Measurements from ENCODE around the gene ALG14. TPM values are rescaled to one million over a fixed set of nuclear protein-coding genes. Genes with fewer than 3 reads are reported as not detected.

The ALG14 gene
- total RNA-seq, 1 experiment from 2014 or later: 5.7 TPM

GRCh38 chr1:95122151-95122697, 49.5 kb upstream of the ALG14 start:
- ChIA-PET RAD21 (ENCODE audit: low non-redundant PET in 1 of 2, low total read pairs in 2 of 2, uncharacterized antibody in 2 of 2, unreplicated experiment in 2 of 2) (no interaction called here), POLR2A (no interaction called here), CTCF (no interaction called here)
- Histone ChIP-seq H3K4me1 (ENCODE audit: control insufficient read depth in 1 of 2, insufficient read depth in 2 of 2, low read length in 2 of 2) (peaks cover 4 to 10% of the 10 kb centered on the region in 2 experiments; a peak in 3 of 4 replicates), H3K79me2 (ENCODE audit: insufficient read depth, low read length) (peaks cover 5% of the 10 kb centered on the region; the same call in 1 of the 2 replicates), H4K20me1 (ENCODE audit: insufficient read depth) (no peaks in the 10 kb centered on the region), H3K27ac (ENCODE audit: low read depth, low read length) (no peak overlapping the region), H3K36me3 (ENCODE audit: control insufficient read depth in 1 of 2, insufficient read depth in 2 of 2, low read length in 2 of 2) (no peaks in the 10 kb centered on the region), H3K9ac (ENCODE audit: low read length) (no peak overlapping the region), H3K9me2 (ENCODE audit: insufficient read depth) (no peaks in the 10 kb centered on the region), H3K4me3 (replicated peaks in 1 of 2; ENCODE audit: low read depth in 1 of 2, low read length in 2 of 2) (no peak overlapping the region), H3K27me3 (ENCODE audit: insufficient read depth, low read length) (no peaks in the 10 kb centered on the region), H2AFZ (ENCODE audit: low read depth, low read length, poor library complexity, severe bottlenecking) (no peak overlapping the region), H3K4me2 (ENCODE audit: low read length) (no peak overlapping the region), H3K9me3 (ENCODE audit: control insufficient read depth in 1 of 2, insufficient read depth in 1 of 2, low read depth in 1 of 2, low read length in 2 of 2) (no peaks in the 10 kb centered on the region)
- no TSS peak for BruUV-seq (replicated peaks)
- no peak for ATAC-seq
- DNase-seq (ENCODE audit: low read depth, low spot score): no peak
- TF ChIP-seq SRF (IDR thresholded peaks at IDR 0.05; ENCODE audit: low read depth) (no peak), EZH2 (IDR thresholded peaks at IDR 0.05) (no peak), SP1 (IDR thresholded peaks at IDR 0.05; ENCODE audit: low read depth) (no peak), JUND (IDR thresholded peaks at IDR 0.05) (no peak), ELF1 (IDR thresholded peaks at IDR 0.05; ENCODE audit: borderline replicate concordance, low read depth) (no peak), MAX (IDR thresholded peaks at IDR 0.05) (no peak), CEBPB (IDR thresholded peaks at IDR 0.05; ENCODE audit: low read depth) (no peak), CTCF (IDR thresholded peaks at IDR 0.05 in 2 of 3, conservative IDR thresholded peaks at IDR 0.05 in 1 of 3; ENCODE audit: borderline replicate concordance in 1 of 3, insufficient read depth in 1 of 3, low read depth in 2 of 3, low read length in 2 of 3) (no peak), POLR2AphosphoS5 (IDR thresholded peaks at IDR 0.05; ENCODE audit: low read depth, low read length) (no peak)
- TF ChIP-seq, protein P1, sequence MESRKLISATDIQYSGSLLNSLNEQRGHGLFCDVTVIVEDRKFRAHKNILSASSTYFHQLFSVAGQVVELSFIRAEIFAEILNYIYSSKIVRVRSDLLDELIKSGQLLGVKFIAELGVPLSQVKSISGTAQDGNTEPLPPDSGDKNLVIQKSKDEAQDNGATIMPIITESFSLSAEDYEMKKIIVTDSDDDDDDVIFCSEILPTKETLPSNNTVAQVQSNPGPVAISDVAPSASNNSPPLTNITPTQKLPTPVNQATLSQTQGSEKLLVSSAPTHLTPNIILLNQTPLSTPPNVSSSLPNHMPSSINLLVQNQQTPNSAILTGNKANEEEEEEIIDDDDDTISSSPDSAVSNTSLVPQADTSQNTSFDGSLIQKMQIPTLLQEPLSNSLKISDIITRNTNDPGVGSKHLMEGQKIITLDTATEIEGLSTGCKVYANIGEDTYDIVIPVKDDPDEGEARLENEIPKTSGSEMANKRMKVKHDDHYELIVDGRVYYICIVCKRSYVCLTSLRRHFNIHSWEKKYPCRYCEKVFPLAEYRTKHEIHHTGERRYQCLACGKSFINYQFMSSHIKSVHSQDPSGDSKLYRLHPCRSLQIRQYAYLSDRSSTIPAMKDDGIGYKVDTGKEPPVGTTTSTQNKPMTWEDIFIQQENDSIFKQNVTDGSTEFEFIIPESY (IDR thresholded peaks at IDR 0.05; ENCODE audit: extremely low read depth, insufficient replicate concordance, low read length): no peak
- intact Hi-C loops (cut with micrococcal nuclease): no loop called here

Measured in HCT116 (cell line).